ENCODE results near the gene SPTLC1.
"Not testable (repeated sequence)": the region's sequence is repeated elsewhere in the genome, so short reads cannot be mapped to it uniquely, and the experiment has no call there.

SPTLC1 gene

GRCh38 chr9:92140074-92140753 is 25.0 kb upstream of the SPTLC1 start:
- FAIRE-seq, result no peak

GRCh38 chr9:92138960-92139540 is 23.8 kb upstream of the SPTLC1 start:
- not testable (repeated sequence) for FAIRE-seq

DNA sequence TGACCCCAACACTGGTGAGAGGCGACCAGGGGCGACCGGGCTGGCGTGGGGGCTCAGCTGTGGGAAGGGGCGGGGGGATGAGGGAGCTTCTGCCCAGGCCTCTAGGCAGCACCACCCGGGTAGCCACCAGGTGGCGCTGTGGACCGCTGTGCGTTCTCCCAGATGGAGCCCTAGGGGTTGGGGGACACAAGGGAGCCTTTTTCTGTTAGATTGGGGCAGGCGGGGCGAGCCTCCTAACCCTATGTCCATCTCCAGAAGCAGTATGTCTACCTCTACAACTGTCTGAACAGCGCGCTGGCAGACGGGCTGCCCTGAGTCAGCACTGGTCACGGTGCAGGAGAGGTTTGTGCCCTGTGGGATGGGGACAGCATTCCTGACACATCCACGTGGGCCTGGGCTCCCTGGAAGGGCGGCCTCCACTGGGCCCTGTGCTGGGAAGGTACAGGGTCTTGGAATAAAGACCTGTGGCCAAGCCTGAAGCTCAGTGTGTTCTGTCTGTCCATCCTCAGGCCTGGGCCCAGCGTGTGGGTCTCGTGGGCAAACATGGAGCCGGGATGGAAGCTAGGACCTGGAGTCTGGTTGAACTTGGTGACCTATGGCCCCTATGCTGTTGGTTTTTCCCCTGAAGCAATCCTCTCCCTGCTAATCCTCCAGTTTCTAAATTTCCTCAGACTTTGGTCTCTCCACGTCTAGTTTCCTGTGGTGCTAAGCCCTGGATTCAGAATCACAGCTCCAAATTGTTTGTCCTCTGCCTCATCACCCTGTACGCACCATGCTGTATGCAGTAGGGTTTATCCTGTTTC is 23.1 kb upstream of the SPTLC1 start:
- no peak for FAIRE-seq

- FAIRE-seq, result no peak
These were observed 21.1 kb upstream of the SPTLC1 start for GRCh38 chr9:92136184-92136858.

DNA sequence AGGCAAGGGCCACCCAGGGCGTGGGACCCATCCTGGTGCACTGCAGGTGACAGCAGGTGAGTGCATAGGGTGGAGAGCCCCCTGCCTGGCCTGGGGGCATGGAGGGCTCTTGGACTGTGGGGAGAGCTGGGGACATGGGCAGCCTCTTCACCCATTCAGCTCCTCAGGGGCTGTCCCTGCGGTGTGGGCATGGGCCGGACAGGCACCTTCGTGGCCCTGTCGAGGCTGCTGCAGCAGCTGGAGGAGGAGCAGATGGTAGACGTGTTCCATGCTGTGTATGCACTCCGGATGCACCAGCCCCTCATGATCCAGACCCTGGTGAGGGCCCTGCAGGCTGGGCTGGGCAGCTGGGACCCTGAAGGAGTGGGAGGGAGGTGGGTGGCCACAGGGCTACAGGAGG is 20.4 kb upstream of the SPTLC1 start:
- no peak for FAIRE-seq

- FAIRE-seq, result no peak
These were observed 18.9 kb upstream of the SPTLC1 start for GRCh38 chr9:92133949-92134604.

- not testable (repeated sequence) for FAIRE-seq
These were observed 17.7 kb upstream of the SPTLC1 start for GRCh38 chr9:92132913-92133312.

DNA sequence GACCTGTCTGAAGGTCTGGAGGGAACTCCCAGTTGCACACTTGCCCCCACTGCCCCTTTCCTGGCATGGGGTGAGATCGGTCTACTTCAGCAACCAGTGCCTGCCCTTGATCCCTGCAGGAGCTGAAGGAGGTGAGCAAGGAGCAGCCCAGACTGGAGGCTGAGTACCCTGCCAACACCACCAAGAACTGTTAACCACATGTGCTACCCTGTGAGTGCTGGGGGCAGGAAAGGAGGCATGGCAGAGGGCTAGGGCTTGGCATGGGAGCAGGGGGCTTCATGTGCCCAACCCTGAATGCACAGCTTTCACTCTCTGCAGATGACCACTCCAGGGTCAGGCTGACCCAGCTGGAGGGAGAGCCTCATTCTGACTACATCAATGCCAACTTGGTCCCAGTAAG is 17.3 kb upstream of the SPTLC1 start:
- FAIRE-seq, result no peak

DNA sequence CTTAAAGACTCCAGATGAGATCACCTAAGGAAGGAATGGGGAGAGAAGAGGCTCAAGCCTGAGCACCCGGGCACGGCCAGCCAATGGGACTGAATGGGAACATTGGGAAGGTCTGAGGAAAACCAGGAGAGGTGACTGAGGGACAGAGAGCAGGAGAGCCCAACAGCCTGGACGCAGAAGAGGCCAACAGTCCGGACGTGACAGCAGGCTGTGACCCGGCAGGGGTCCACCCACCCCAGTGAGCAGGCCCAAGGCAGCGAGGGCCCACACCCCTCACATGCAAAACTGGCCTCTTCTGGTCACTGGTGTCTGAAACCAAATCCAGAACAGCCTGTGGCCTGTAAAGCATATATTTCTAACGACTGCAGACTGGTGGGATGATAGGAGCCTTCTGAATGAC is 7.6 kb upstream of the SPTLC1 start:
- no peak for FAIRE-seq

GRCh38 chr9:92122061-92122460 is 6.8 kb upstream of the SPTLC1 start:
- no peak for FAIRE-seq

- no peak for FAIRE-seq
These were observed 6.1 kb upstream of the SPTLC1 start for GRCh38 chr9:92121265-92121664.

DNA sequence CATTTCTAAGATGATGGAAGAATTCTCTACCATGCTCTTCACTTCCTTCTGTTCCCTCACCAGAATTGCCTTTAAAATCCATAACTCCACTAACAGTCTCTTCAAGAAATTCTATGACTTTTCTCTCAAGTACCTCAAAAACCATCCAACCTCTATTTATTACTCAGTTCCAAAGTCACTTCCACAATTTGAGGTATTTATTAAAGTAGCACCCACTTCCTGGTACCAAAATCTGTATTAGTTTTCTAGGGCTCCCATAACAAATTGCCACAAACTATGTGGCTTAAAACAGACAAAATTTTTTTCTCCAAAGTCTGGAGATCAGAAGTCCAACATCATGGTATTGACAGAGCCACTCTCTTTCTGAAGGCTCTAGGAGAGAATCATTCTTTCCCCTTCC is 4.9 kb upstream of the SPTLC1 start:
- no peak for FAIRE-seq

DNA sequence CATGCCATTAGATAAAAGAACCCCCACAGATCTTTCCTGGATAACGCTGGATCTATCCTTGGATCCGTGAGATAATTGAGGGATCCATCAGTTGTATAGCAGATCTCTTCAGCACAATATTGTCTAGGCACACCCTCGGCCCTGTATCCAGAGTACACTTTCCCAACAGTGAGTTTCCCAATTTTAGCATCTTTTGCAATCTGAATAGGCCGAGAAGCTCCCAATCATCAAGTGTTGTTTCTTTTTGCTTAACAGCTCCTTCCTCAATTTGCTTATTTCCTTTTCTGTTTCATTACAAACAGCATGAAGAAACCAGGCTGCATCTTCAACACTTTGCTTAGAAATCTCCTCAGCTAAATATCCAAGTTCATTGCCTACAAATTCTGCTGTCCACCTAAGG is 4.4 kb upstream of the SPTLC1 start:
- FAIRE-seq, result no peak

- FAIRE-seq, result peak; percentile 62
These were observed 7.1 kb downstream of the SPTLC1 start for GRCh38 chr9:92108122-92108521.

- not testable (repeated sequence) for FAIRE-seq
These were observed 9.6 kb downstream of the SPTLC1 start for GRCh38 chr9:92105446-92106225.

- FAIRE-seq, result not testable (repeated sequence)
These were observed 11.6 kb downstream of the SPTLC1 start for GRCh38 chr9:92103601-92104000.

DNA sequence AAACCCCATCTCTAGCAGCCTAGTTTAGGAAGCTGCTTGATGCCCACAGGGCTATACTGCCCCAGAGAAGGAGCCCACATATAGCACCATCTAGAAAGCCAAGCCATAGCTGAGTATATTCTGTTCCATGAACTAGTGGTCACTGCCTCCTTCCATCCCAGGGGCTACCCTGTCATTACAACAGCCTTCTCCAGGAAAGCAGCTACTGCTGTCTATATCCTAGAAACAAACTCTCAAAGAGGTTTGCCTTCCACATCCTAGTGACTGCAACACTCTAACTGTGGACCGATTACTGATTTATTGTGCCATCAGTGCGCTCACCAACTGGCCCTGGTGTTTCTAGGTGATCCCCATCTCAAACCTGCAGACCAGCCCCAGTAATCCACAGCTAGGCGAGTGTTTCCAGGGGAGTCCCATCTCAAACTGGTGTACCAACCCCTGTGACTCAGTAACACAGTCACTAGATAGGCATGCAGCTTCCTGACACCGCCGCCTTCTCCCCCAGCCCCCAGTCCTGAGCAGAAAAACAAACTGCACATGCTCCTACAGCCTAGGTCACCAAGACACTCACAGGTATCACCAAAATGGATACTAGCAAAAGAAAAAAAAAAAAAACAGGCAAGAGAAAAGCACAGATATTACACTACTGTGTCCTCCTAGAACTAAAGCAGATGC is 14.8 kb downstream of the SPTLC1 start:
- FAIRE-seq, result no peak

GRCh38 chr9:92098638-92099037 is 16.6 kb downstream of the SPTLC1 start:
- FAIRE-seq, result no peak

- FAIRE-seq, result no peak
These were observed 17.2 kb downstream of the SPTLC1 start for GRCh38 chr9:92097997-92098482.

- no peak for FAIRE-seq
These were observed 20.0 kb downstream of the SPTLC1 start for GRCh38 chr9:92095236-92095635.

DNA sequence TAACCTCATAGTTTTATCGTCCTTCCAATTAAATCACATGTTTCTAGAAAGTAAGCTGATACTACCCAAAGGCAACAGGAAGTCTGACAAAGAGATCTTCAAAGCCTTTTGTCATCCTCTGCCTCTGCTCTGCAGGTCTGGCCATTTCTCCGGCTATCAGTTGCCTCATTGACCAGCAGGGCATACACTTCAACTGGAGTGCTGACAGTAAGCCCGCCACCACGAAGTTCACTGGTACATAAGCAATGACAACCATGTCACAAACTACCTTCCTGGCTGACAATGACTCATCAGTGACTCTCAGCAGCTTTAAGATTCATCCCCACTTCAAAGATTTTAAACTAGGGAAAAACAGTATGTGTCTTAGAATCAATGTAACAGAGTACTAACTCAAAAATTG is 20.6 kb downstream of the SPTLC1 start:
- no peak for FAIRE-seq

Measured in colon (tissue), 2 donors.